H1 (cell line): ENCODE results near the gene MROH7. TPM values are rescaled to one million over a fixed set of nuclear protein-coding genes. Genes with fewer than 3 reads are reported as not detected.

Experiments used
- CTCF ChIA-PET: fragments of 300-600 bp; sonication (Branson Sonifier 250); formaldehyde crosslinking; loops from one replicate; lab custom pipeline; 2021; ENCODE audit not compliant: partially characterized antibody; lab: Charles Lee
- POLR2A ChIA-PET: fragments of 300-600 bp; sonication (Branson Sonifier 250); formaldehyde crosslinking; loops from one replicate; lab custom pipeline; 2021; ENCODE audit warnings: inconsistent platforms; ENCODE audit not compliant: partially characterized antibody; lab: Charles Lee
- DNase-seq, 2 experiments: peaks; one replicate each; pipeline versions ENCODE4 v3.0.0 to v3.0.0-alpha.2; 2010 to 2022; ENCODE audit warnings: low spot score in 2 of 2, low read depth in 1 of 2, mixed read lengths in 1 of 2
- FAIRE-seq: peaks from 2 replicates; lab custom pipeline; 2011; peaks lifted over from hg19 to GRCh38; lab: Jason Lieb, UNC
- H2AFZ ChIP-seq: 2 replicates; pipeline ENCODE4 v1.8.1; 2012; ENCODE audit warnings: low read length, inconsistent platforms
- H2AK5ac ChIP-seq: 2 replicates; pipeline ENCODE4 v1.6.1; 2013; ENCODE audit warnings: low read depth, low read length
- H2BK120ac ChIP-seq: replicated peaks from 2 replicates; pipeline ENCODE3; 2013; ENCODE audit warnings: low read depth, low read length, inconsistent platforms
- H2BK12ac ChIP-seq: 2 replicates; pipeline ENCODE4 v1.6.1; 2013; ENCODE audit warnings: low read depth, low read length
- H2BK15ac ChIP-seq: 2 replicates; pipeline ENCODE4 v1.6.1; 2013; ENCODE audit warnings: low read length
- H2BK20ac ChIP-seq: 2 replicates; pipeline ENCODE4 v1.6.1; 2013; ENCODE audit warnings: low read length
- H2BK5ac ChIP-seq: 2 replicates; pipeline ENCODE4 v1.6.1; 2013; ENCODE audit warnings: low read depth, low read length
- H3K14ac ChIP-seq: 2 replicates; pipeline ENCODE4 v1.6.1; 2013; ENCODE audit warnings: inconsistent platforms; ENCODE audit not compliant: insufficient read length
- H3K18ac ChIP-seq: 2 replicates; pipeline ENCODE4 v1.6.1; 2013; ENCODE audit warnings: low read length; ENCODE audit errors: extremely low read depth
- H3K23ac ChIP-seq: 2 replicates; pipeline ENCODE4 v1.6.1; 2013; ENCODE audit warnings: inconsistent platforms; ENCODE audit not compliant: insufficient read length
- H3K23me2 ChIP-seq: 2 replicates; pipeline ENCODE4 v1.6.1; 2013; ENCODE audit warnings: low read depth, low read length
- H3K27ac ChIP-seq: 2 replicates; pipeline ENCODE4 v1.6.1; 2011; ENCODE audit warnings: low read depth, low read length, inconsistent platforms
- H3K27me3 ChIP-seq, 4 experiments: replicated peaks in 1 of 4; 1 replicate in 1 of 4; 2 replicates in 3 of 4; pipeline versions ENCODE4 v1.6.1 to v1.8.1; 2011 to 2013; ENCODE audit warnings: low read length in 3 of 4, mild to moderate bottlenecking in 3 of 4, inconsistent platforms in 2 of 4, mixed read lengths in 2 of 4, moderate library complexity in 1 of 4; ENCODE audit not compliant: control insufficient read depth in 3 of 4, insufficient read depth in 3 of 4; ENCODE audit errors: extremely low read depth in 1 of 4
- H3K36me3 ChIP-seq, 4 experiments: 2 replicates each; pipeline versions ENCODE4 v1.6.1 to v1.8.1; 2011 to 2013; ENCODE audit warnings: mild to moderate bottlenecking in 4 of 4, low read length in 3 of 4, moderate library complexity in 2 of 4, control low read depth in 1 of 4, inconsistent platforms in 1 of 4; ENCODE audit not compliant: insufficient read depth in 4 of 4, control insufficient read depth in 2 of 4
- H3K4ac ChIP-seq: replicated peaks from 2 replicates; pipeline ENCODE3; 2013; ENCODE audit warnings: low read length, low read depth, mixed read lengths, inconsistent platforms; ENCODE audit not compliant: insufficient read length
- H3K4me1 ChIP-seq, 4 experiments: replicated peaks in 1 of 4; 1 replicate in 1 of 4; 2 replicates in 3 of 4; pipeline versions ENCODE4 v1.6.1 to v1.8.1; 2011 to 2013; ENCODE audit warnings: low read length in 3 of 4, inconsistent platforms in 2 of 4, mixed read lengths in 1 of 4; ENCODE audit not compliant: insufficient read depth in 4 of 4, control insufficient read depth in 3 of 4
- H3K4me2 ChIP-seq, 2 experiments: 2 replicates each; pipeline versions ENCODE4 v1.6.1 to v1.8.1; 2011 to 2013; ENCODE audit warnings: low read depth in 2 of 2, low read length in 2 of 2, control low read depth in 1 of 2, inconsistent platforms in 1 of 2, mild to moderate bottlenecking in 1 of 2; ENCODE audit not compliant: insufficient read depth in 1 of 2
- H3K4me3 ChIP-seq, 4 experiments: fragments of 200-600, 300-600 bp in 1 of 4; sonication (generic), shearing (Covaris generic), sonication (Bioruptor Twin) in 1 of 4; 2 replicates each; pipeline versions ENCODE4 v1.5.1 to v1.8.1; 2011 to 2016; ENCODE audit warnings: low read length in 4 of 4, low read depth in 3 of 4, control low read depth in 2 of 4, inconsistent platforms in 2 of 4, mild to moderate bottlenecking in 2 of 4, mixed read lengths in 1 of 4, moderate library complexity in 1 of 4; ENCODE audit not compliant: insufficient read depth in 2 of 4; ENCODE audit errors: extremely low read depth in 1 of 4
- H3K56ac ChIP-seq: replicated peaks from 2 replicates; pipeline ENCODE3; 2013; ENCODE audit warnings: low read depth, mild to moderate bottlenecking, mixed read lengths, low read length, inconsistent platforms; ENCODE audit not compliant: insufficient read length
- H3K79me1 ChIP-seq: 2 replicates; pipeline ENCODE4 v1.6.1; 2013; ENCODE audit warnings: low read depth, low read length, control low read depth
- H3K79me2 ChIP-seq, 2 experiments: 2 replicates each; pipeline versions ENCODE4 v1.6.1 to v1.8.1; 2012 to 2013; ENCODE audit warnings: low read length in 2 of 2, mild to moderate bottlenecking in 2 of 2, inconsistent platforms in 1 of 2; ENCODE audit not compliant: insufficient read depth in 2 of 2, control insufficient read depth in 1 of 2
- H3K9ac ChIP-seq, 4 experiments: replicated peaks in 1 of 4; 1 replicate in 1 of 4; 2 replicates in 3 of 4; pipeline versions ENCODE4 v1.6.1 to v1.8.1; 2011 to 2013; ENCODE audit warnings: low read depth in 3 of 4, low read length in 3 of 4, control low read depth in 2 of 4, mild to moderate bottlenecking in 2 of 4, moderate library complexity in 2 of 4, inconsistent platforms in 1 of 4; ENCODE audit errors: extremely low read depth in 1 of 4
- H3K9me3 ChIP-seq, 2 experiments: 2 replicates each; pipeline versions ENCODE4 v1.6.1 to v1.8.1; 2012 to 2013; ENCODE audit warnings: mild to moderate bottlenecking in 2 of 2, moderate library complexity in 2 of 2, control low read depth in 1 of 2, inconsistent platforms in 1 of 2, low read depth in 1 of 2, low read length in 1 of 2, mixed read lengths in 1 of 2; ENCODE audit not compliant: insufficient read depth in 2 of 2
- H4K20me1 ChIP-seq, 2 experiments: replicated peaks in 1 of 2; 2 replicates each; pipeline versions ENCODE3 to v1.8.1; 2011 to 2013; ENCODE audit warnings: inconsistent platforms in 2 of 2, low read length in 2 of 2, mild to moderate bottlenecking in 1 of 2; ENCODE audit not compliant: insufficient read depth in 2 of 2, control insufficient read depth in 1 of 2
- H4K5ac ChIP-seq: 2 replicates; pipeline ENCODE4 v1.6.1; 2013; ENCODE audit warnings: low read length, low read depth, mixed read lengths, inconsistent platforms; ENCODE audit not compliant: insufficient read length
- H4K8ac ChIP-seq: 2 replicates; pipeline ENCODE4 v1.8.0; 2013; ENCODE audit warnings: mild to moderate bottlenecking, moderate library complexity, low read length, inconsistent platforms; ENCODE audit not compliant: insufficient read depth; ENCODE audit errors: extremely low read depth
- H4K91ac ChIP-seq: replicated peaks from 2 replicates; pipeline ENCODE3; 2013; ENCODE audit warnings: low read length, mixed read lengths, inconsistent platforms; ENCODE audit not compliant: insufficient read length
- BCL11A ChIP-seq, 2 experiments: IDR thresholded peaks; one replicate each; pipeline ENCODE4 v1.6.1; 2011; ENCODE audit warnings: low read depth in 2 of 2, low read length in 2 of 2, mild to moderate bottlenecking in 2 of 2
- CEBPB ChIP-seq: IDR thresholded peaks from 2 replicates; pipeline ENCODE4 v1.6.1; 2012; ENCODE audit warnings: low read depth, low read length
- EP300 ChIP-seq, 2 experiments: IDR thresholded peaks; 1 replicate in 1 of 2; 2 replicates in 1 of 2; pipeline ENCODE4 v1.6.1; 2011 to 2012; ENCODE audit warnings: low read depth in 2 of 2, low read length in 2 of 2, mild to moderate bottlenecking in 2 of 2, borderline replicate concordance in 1 of 2, inconsistent platforms in 1 of 2, moderate library complexity in 1 of 2
- KDM1A ChIP-seq: fragments of 200-600, 300-600 bp; sonication (generic); IDR thresholded peaks from 2 replicates; pipeline ENCODE4 v1.7.1; 2016; ENCODE audit warnings: mild to moderate bottlenecking, low read length, borderline replicate concordance
- SIX5 ChIP-seq: IDR thresholded peaks from 2 replicates; pipeline ENCODE4 v1.6.1; 2011; ENCODE audit warnings: mild to moderate bottlenecking, low read depth, low read length
- WGBS, 2 experiments: shearing (Covaris generic) in 1 of 2; methylation state at CpG; one replicate each; pipeline versions ENCODE4 v1.1.6 to v1.1.7; 2013 to 2015; ENCODE audit warnings: low lambda C conversion rate in 2 of 2, mixed read lengths in 2 of 2, inconsistent platforms in 1 of 2, low coverage in 1 of 2, missing lambda C conversion rate in 1 of 2; ENCODE audit not compliant: insufficient replicate concordance in 2 of 2, insufficient coverage in 1 of 2, insufficient read length in 1 of 2; ENCODE audit errors: extremely low coverage in 1 of 2, missing lambda C conversion rate in 1 of 2; 5-methylcytosine and 5-hydroxymethylcytosine counted together
- polyA plus RNA-seq, 7 experiments: library from polyadenylated mRNA; depleted of rRNA in 3 of 7; stranded (reverse) in 5 of 7; unstranded in 2 of 7; fragments of >200 nt in 5 of 7; fragments of 200-250 nt in 2 of 7; gene quantifications; 1 replicate in 5 of 7; 2 replicates in 1 of 7; 4 replicates in 1 of 7; pipeline versions ENCODE4 v1.2.1 to v1.2.3, GENCODE V29; 2011 to 2013; ENCODE audit warnings: missing spikeins in 2 of 7, mixed read lengths in 2 of 7
- total RNA-seq: library from RNA; stranded (reverse); fragmentation: NEBNext Ultra II Directional; extraction: Animal tissue kit (Norgen Biotek cat#: 25700); gene quantifications from 2 replicates; pipeline ENCODE4 v1.2.1, GENCODE V29; 2021
- TF ChIP-seq, protein P1 (sequence below): IDR thresholded peaks from 2 replicates; pipeline ENCODE4 v1.6.1; 2012; ENCODE audit warnings: inconsistent platforms

Gene MROH7
- total and polyA plus RNA-seq, 2 of the 8 experiments (the other 6 are each of a cell fraction or from before 2014, with no cell fraction given), result 0.07 to 0.20 TPM

DNA sequence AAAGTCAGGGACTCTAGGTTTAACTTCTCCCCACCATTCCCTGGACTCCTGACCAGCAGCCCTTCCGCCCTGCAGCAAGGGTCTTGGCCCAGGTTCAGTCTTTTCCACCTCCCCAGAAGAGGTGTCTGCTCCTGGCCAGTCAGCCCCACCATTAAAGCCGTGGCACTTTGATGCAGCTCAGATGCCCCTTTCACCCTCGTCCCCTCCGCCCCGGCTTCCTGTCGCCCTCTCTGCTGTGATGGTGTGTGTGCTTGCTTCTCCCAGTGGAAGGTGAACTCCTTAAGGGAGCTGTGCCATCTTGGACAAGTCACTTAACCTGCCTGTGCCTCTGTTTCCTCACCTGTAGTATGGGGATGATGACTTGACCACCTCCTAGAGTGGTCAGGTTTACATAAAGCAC lies 56.3 kb downstream of the MROH7 start:
- H3K23me2 ChIP-seq, result no peaks in the 10 kb centered on the region
- no peaks in the 10 kb centered on the region for H3K79me2 ChIP-seq
- H2BK12ac ChIP-seq, result no peak overlapping the region
- H3K4me3 ChIP-seq, result no peak overlapping the region
- no peak overlapping the region for H3K4ac ChIP-seq
- no peak overlapping the region for H4K8ac ChIP-seq
- H3K36me3 ChIP-seq, result no peaks in the 10 kb centered on the region
- CTCF ChIA-PET, result interaction anchor here (3.7 kb wide), 1 partner anchor 93 kb away, joined by 13 read pairs; no protein-coding TSS in a partner anchor
- H2BK120ac ChIP-seq, result no peak overlapping the region
- no peaks in the 10 kb centered on the region for H3K79me1 ChIP-seq
- 86% methylated on average over 6 of the region's 6 CpGs; no CpG with 5 or more reads in 1 of the 2 experiments for WGBS, 2 experiments
- H3K18ac ChIP-seq, result no peak overlapping the region
- TF ChIP-seq EP300 (IDR thresholded peaks at IDR 0.05; ENCODE audit: borderline replicate concordance in 1 of 2, low read depth in 2 of 2, low read length in 2 of 2) (no peak), BCL11A (IDR thresholded peaks at IDR 0.05; ENCODE audit: low read depth in 2 of 2, low read length in 2 of 2) (no peak), KDM1A (no peak), SIX5 (no peak), CEBPB (no peak)
- TF ChIP-seq, protein P1, sequence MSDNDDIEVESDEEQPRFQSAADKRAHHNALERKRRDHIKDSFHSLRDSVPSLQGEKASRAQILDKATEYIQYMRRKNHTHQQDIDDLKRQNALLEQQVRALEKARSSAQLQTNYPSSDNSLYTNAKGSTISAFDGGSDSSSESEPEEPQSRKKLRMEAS, result no peak
- no peak overlapping the region for H3K14ac ChIP-seq
- no peak overlapping the region for H4K5ac ChIP-seq
- no peak overlapping the region for H2AFZ ChIP-seq
- no peak for DNase-seq
- H2BK15ac ChIP-seq, result no peak overlapping the region
- no peak overlapping the region for H3K9ac ChIP-seq
- H4K20me1 ChIP-seq, result no peaks in the 10 kb centered on the region
- H2AK5ac ChIP-seq, result no peak overlapping the region
- H3K27ac ChIP-seq, result no peak overlapping the region
- H3K4me1 ChIP-seq, result no peaks in the 10 kb centered on the region
- no peak overlapping the region for H3K23ac ChIP-seq
- H3K9me3 ChIP-seq, result no peaks in the 10 kb centered on the region
- H3K27me3 ChIP-seq, result no peaks in the 10 kb centered on the region
- no peak for FAIRE-seq
- no peak overlapping the region for H3K56ac ChIP-seq
- H4K91ac ChIP-seq, result no peak overlapping the region
- no peak overlapping the region for H2BK20ac ChIP-seq
- POLR2A ChIA-PET, result no interaction called here
- H2BK5ac ChIP-seq, result no peak overlapping the region
- H3K4me2 ChIP-seq, result no peak overlapping the region
